ENCODE measurements around the gene GDF15.

GDF15 gene

DNA sequence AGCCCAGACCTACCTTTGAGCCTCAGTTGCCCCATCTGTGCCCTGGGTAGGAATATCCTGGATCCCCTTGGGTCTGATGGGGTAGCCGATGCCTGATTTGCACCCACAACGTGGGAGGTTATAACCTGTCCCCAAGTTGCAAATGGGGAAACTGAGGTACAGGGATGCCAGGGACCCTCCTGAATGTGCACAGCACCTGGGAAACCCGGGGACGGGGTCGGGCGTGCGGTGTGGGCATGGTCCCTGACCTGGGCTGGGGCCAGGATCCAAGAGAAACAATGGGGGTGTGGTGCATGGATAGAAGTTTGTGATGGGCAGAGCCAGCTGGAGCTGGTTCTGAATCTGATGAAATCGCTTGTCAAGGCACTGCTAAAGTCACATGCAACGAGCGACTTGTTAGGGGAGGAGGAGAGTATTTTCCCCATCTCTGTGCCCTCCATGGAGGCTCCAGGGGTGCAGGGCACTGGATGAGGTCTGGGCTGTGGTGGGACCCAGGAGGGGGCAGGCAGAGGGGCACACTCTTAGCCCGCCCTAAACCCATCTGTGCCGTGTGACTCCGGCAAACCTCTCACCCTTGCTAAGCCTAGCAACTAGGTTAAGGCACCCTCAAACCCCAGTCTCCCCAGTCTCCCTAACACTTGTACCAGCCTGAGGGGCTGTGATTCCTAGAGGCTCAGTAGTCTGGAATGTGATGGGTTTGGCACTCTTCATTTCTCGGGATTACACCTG is 749 bp downstream of the GDF15 start:
- H3K9me3 ChIP-seq (ENCODE audit: insufficient read depth, low read depth, low read length), result no peaks in the 10 kb centered on the region
- peak overlapping the region; percentile 40; the same call in 1 of the 2 replicates for H3K4me3 ChIP-seq (ENCODE audit: low read length)
- H3K27ac ChIP-seq (ENCODE audit: low read length), result no peak overlapping the region
- H3K4me1 ChIP-seq (ENCODE audit: insufficient read depth, low read length), result no peaks in the 10 kb centered on the region
- H3K27me3 ChIP-seq (ENCODE audit: insufficient read depth, low read length), result peaks cover 34% of the 10 kb centered on the region
- H3K9ac ChIP-seq (ENCODE audit: low read depth, low read length), result peak overlapping the region; percentile 21; the same call in 1 of the 2 replicates
- H3K36me3 ChIP-seq (ENCODE audit: insufficient read depth, low read depth, low read length), result no peaks in the 10 kb centered on the region

GRCh38 chr19:18388100-18388959 is 2.4 kb downstream of the GDF15 start:
- H3K9me3 ChIP-seq (ENCODE audit: insufficient read depth, low read depth, low read length), result no peaks in the 10 kb centered on the region
- peak overlapping the region; percentile 38; the same call in 1 of the 2 replicates for H3K4me3 ChIP-seq (ENCODE audit: low read length)
- H3K9ac ChIP-seq (ENCODE audit: low read depth, low read length), result no peak overlapping the region
- no peaks in the 10 kb centered on the region for H3K4me1 ChIP-seq (ENCODE audit: insufficient read depth, low read length)
- no peaks in the 10 kb centered on the region for H3K36me3 ChIP-seq (ENCODE audit: insufficient read depth, low read depth, low read length)
- H3K27ac ChIP-seq (ENCODE audit: low read length), result no peak overlapping the region
- H3K27me3 ChIP-seq (ENCODE audit: insufficient read depth, low read length), result peaks cover 34% of the 10 kb centered on the region

DNA sequence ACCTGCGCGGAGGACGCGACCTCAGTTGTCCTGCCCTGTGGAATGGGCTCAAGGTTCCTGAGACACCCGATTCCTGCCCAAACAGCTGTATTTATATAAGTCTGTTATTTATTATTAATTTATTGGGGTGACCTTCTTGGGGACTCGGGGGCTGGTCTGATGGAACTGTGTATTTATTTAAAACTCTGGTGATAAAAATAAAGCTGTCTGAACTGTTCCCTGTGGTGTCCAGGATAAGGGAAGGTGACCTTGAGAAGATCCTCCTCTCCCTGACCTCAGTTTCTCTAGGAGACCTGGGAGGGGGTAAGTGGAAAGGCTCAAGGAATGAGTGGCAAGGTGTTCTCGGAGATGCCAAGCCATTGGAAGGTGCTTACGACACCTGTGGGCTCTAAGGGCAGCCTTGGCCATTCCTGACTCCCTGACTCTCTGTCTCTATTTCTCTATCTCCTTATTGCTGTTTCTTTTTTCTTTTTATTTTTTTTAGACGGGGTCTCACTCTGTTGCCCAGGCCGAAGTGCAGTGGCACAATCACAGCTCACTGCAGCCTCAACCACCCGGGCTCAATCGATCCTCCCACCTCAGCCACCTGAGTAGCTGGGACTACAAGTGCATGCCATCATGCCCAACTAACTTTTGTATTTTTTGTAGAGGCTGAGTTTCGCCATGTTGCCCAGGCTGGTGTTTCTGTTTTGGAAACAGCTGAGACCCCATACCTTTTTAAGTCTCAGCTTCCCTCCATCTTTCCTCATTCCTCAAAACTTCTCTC is 3.2 kb downstream of the GDF15 start:
- Histone ChIP-seq H3K36me3 (ENCODE audit: insufficient read depth, low read depth, low read length) (no peaks in the 10 kb centered on the region), H3K27me3 (ENCODE audit: insufficient read depth, low read length) (peaks cover 34% of the 10 kb centered on the region), H3K4me3 (ENCODE audit: low read length) (no peak overlapping the region), H3K27ac (ENCODE audit: low read length) (no peak overlapping the region), H3K9me3 (ENCODE audit: insufficient read depth, low read depth, low read length) (no peaks in the 10 kb centered on the region), H3K4me1 (ENCODE audit: insufficient read depth, low read length) (no peaks in the 10 kb centered on the region), H3K9ac (ENCODE audit: low read depth, low read length) (no peak overlapping the region)

DNA sequence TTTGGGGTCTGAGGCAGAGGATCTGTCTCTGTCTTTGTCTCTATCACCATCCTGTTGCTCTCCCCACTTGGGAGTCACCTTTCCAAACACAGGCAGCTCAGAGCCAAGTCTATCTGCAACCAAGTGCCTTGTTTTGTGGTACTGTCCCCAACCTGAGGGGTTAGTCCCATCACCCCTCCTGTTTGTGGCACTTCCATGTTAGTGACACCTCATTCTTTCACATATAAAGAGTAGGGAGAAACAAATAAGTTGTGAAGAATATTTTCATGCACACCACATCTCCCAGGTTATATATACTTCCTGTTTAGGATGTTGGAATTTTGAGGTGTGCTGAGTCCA is 3.7 kb downstream of the GDF15 start:
- Histone ChIP-seq H3K36me3 (ENCODE audit: insufficient read depth, low read depth, low read length) (no peaks in the 10 kb centered on the region), H3K4me3 (ENCODE audit: low read length) (no peak overlapping the region)

GRCh38 chr19:18390065-18390907 is 4.3 kb downstream of the GDF15 start:
- Histone ChIP-seq H3K36me3 (ENCODE audit: insufficient read depth, low read depth, low read length) (no peaks in the 10 kb centered on the region), H3K27ac (ENCODE audit: low read length) (no peak overlapping the region), H3K27me3 (ENCODE audit: insufficient read depth, low read length) (peaks cover 34% of the 10 kb centered on the region), H3K4me1 (ENCODE audit: insufficient read depth, low read length) (no peaks in the 10 kb centered on the region), H3K9me3 (ENCODE audit: insufficient read depth, low read depth, low read length) (no peaks in the 10 kb centered on the region), H3K4me3 (ENCODE audit: low read length) (no peak overlapping the region), H3K9ac (ENCODE audit: low read depth, low read length) (no peak overlapping the region)

More for the DNA sequence above, 3.7 kb downstream of the GDF15 start:
- H3K9ac ChIP-seq (ENCODE audit: low read depth, low read length), result no peak overlapping the region
- H3K9me3 ChIP-seq (ENCODE audit: insufficient read depth, low read depth, low read length), result no peaks in the 10 kb centered on the region
- H3K4me1 ChIP-seq (ENCODE audit: insufficient read depth, low read length), result no peaks in the 10 kb centered on the region
- H3K27ac ChIP-seq (ENCODE audit: low read length), result no peak overlapping the region
- H3K27me3 ChIP-seq (ENCODE audit: insufficient read depth, low read length), result peaks cover 34% of the 10 kb centered on the region

- Histone ChIP-seq H3K4me1 (ENCODE audit: insufficient read depth, low read length) (no peaks in the 10 kb centered on the region), H3K4me3 (ENCODE audit: low read length) (no peak overlapping the region), H3K9me3 (ENCODE audit: insufficient read depth, low read depth, low read length) (no peaks in the 10 kb centered on the region), H3K36me3 (ENCODE audit: insufficient read depth, low read depth, low read length) (no peaks in the 10 kb centered on the region), H3K27ac (ENCODE audit: low read length) (no peak overlapping the region), H3K27me3 (ENCODE audit: insufficient read depth, low read length) (peaks cover 30% of the 10 kb centered on the region), H3K9ac (ENCODE audit: low read depth, low read length) (no peak overlapping the region)
Observed at GRCh38 chr19:18391509-18392075, 5.6 kb downstream of the GDF15 start.

- H3K9ac ChIP-seq (ENCODE audit: low read depth, low read length), result no peak overlapping the region
- H3K4me1 ChIP-seq (ENCODE audit: insufficient read depth, low read length), result no peaks in the 10 kb centered on the region
- no peak overlapping the region for H3K4me3 ChIP-seq (ENCODE audit: low read length)
- H3K36me3 ChIP-seq (ENCODE audit: insufficient read depth, low read depth, low read length), result no peaks in the 10 kb centered on the region
- no peak overlapping the region for H3K27ac ChIP-seq (ENCODE audit: low read length)
- peaks cover 25% of the 10 kb centered on the region for H3K27me3 ChIP-seq (ENCODE audit: insufficient read depth, low read length)
- no peaks in the 10 kb centered on the region for H3K9me3 ChIP-seq (ENCODE audit: insufficient read depth, low read depth, low read length)
Observed at GRCh38 chr19:18392417-18392816, 6.5 kb downstream of the GDF15 start.

DNA sequence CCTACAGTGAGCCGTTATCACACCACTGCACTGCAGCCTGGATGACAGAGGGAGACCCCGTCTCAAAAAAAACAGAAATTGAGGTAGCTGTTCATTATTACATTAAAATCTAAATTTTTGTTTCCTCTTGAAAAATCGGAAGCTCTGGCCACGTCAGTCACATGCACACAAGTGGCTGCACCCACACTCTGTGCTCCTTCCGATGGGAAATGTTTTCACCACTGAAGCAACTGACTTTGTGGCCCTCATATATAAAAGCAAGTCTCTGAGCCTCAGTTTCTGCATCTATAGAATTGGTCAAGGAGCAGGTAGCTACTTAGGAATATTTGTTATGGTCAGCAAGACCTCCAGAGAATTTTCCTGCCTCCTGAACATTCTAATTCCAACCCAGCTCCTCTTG is 7.0 kb downstream of the GDF15 start:
- peaks cover 25% of the 10 kb centered on the region for H3K27me3 ChIP-seq (ENCODE audit: insufficient read depth, low read length)
- no peak overlapping the region for H3K27ac ChIP-seq (ENCODE audit: low read length)
- H3K9me3 ChIP-seq (ENCODE audit: insufficient read depth, low read depth, low read length), result no peaks in the 10 kb centered on the region
- H3K4me1 ChIP-seq (ENCODE audit: insufficient read depth, low read length), result no peaks in the 10 kb centered on the region
- H3K4me3 ChIP-seq (ENCODE audit: low read length), result no peak overlapping the region
- H3K9ac ChIP-seq (ENCODE audit: low read depth, low read length), result no peak overlapping the region
- no peaks in the 10 kb centered on the region for H3K36me3 ChIP-seq (ENCODE audit: insufficient read depth, low read depth, low read length)

GRCh38 chr19:18393836-18394235 is 7.9 kb downstream of the GDF15 start:
- no peak overlapping the region for H3K27ac ChIP-seq (ENCODE audit: low read length)
- H3K27me3 ChIP-seq (ENCODE audit: insufficient read depth, low read length), result peaks cover 20% of the 10 kb centered on the region
- no peak overlapping the region for H3K4me3 ChIP-seq (ENCODE audit: low read length)
- no peak overlapping the region for H3K9ac ChIP-seq (ENCODE audit: low read depth, low read length)
- H3K36me3 ChIP-seq (ENCODE audit: insufficient read depth, low read depth, low read length), result no peaks in the 10 kb centered on the region
- H3K9me3 ChIP-seq (ENCODE audit: insufficient read depth, low read depth, low read length), result no peaks in the 10 kb centered on the region
- H3K4me1 ChIP-seq (ENCODE audit: insufficient read depth, low read length), result no peaks in the 10 kb centered on the region

- H3K4me1 ChIP-seq (ENCODE audit: insufficient read depth, low read length), result no peaks in the 10 kb centered on the region
- no peak overlapping the region for H3K27ac ChIP-seq (ENCODE audit: low read length)
- H3K36me3 ChIP-seq (ENCODE audit: insufficient read depth, low read depth, low read length), result no peaks in the 10 kb centered on the region
- peaks cover 11% of the 10 kb centered on the region for H3K27me3 ChIP-seq (ENCODE audit: insufficient read depth, low read length)
- peak overlapping the region; percentile 64; the same call in 1 of the 2 replicates for H3K4me3 ChIP-seq (ENCODE audit: low read length)
- H3K9me3 ChIP-seq (ENCODE audit: insufficient read depth, low read depth, low read length), result no peaks in the 10 kb centered on the region
- no peak overlapping the region for H3K9ac ChIP-seq (ENCODE audit: low read depth, low read length)
Observed at GRCh38 chr19:18396471-18397241, 10.7 kb downstream of the GDF15 start.
